ENCODE data around the gene DNAJC8. TPM values are rescaled to one million over a fixed set of nuclear protein-coding genes. Genes with fewer than 3 reads are reported as not detected.

The DNAJC8 gene
- total RNA-seq, result 105 and 120 TPM in 2 replicates

- no peak for DNase-seq (ENCODE audit: low read depth)
- peak within 1 kb of the TSS; percentile 96 for H3K4me3 ChIP-seq (ENCODE audit: low read depth, low read length)
- TF ChIP-seq CTCF (conservative IDR thresholded peaks at IDR 0.05; ENCODE audit: low read depth, low read length), result no peak
Measured at GRCh38 chr1:28232558-28233263, at the start of gene DNAJC8. TSS of gene DNAJC8 (minus strand) at chr1:28233029. CDS start at chr1:28232998, 31 bp downstream.

- no peak for TF ChIP-seq CTCF (conservative IDR thresholded peaks at IDR 0.05; ENCODE audit: low read depth, low read length)
- no peak overlapping the region for H3K4me3 ChIP-seq (ENCODE audit: low read depth, low read length)
- DNase-seq (ENCODE audit: low read depth), result no peak
Measured at GRCh38 chr1:28281608-28282425, 49.0 kb upstream of the DNAJC8 start.

GRCh38 chr1:28280977-28281381 lies 48.1 kb upstream of the DNAJC8 start:
- no peak for TF ChIP-seq CTCF (conservative IDR thresholded peaks at IDR 0.05; ENCODE audit: low read depth, low read length)
- no peak for DNase-seq (ENCODE audit: low read depth)
- no peak overlapping the region for H3K4me3 ChIP-seq (ENCODE audit: low read depth, low read length)

DNA sequence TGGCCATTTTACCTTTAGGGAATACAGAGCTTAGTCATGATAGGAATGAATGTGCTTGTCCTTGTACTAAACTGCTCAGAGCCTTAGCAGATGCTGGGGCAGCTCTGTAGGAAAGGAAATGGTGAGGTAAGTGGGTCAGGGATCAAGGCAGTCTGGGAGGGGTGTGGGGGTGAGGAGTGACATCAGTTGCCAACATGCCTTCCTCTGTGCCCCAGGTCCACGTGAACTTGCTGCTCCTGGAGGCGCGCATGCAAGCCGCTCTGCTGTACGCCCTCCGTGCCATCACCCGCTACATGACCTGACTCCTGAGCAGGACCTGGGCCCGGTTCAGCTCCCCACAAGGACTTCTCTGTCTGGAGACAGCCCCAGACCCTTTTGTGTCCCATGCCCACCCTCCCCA lies 47.7 kb upstream of the DNAJC8 start:
- TF ChIP-seq CTCF (conservative IDR thresholded peaks at IDR 0.05; ENCODE audit: low read depth, low read length), result no peak
- no peak overlapping the region for H3K4me3 ChIP-seq (ENCODE audit: low read depth, low read length)
- DNase-seq (ENCODE audit: low read depth), result no peak

DNA sequence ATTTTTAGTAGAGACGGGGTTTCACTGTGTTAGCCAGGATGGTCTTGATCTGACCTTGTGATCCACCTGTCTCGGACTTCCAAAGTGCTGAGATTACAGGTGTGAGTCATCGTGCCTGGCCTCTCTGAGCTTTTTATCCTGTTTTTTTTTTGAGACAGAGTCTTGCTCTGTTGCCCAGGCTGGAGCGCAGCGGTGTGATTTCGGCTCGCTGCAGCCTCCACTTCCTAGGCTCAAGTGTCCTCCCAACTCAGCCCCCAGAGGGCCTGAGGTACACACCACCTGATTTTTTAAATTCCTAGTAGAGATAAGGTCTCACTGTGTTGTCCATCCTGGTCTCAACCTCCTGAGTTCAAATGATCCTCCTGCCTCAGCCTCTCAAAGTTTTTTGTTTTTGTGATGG lies 46.9 kb upstream of the DNAJC8 start:
- TF ChIP-seq CTCF (conservative IDR thresholded peaks at IDR 0.05; ENCODE audit: low read depth, low read length), result no peak
- no peak for DNase-seq (ENCODE audit: low read depth)
- H3K4me3 ChIP-seq (ENCODE audit: low read depth, low read length), result no peak overlapping the region

GRCh38 chr1:28278763-28279162 lies 45.9 kb upstream of the DNAJC8 start:
- no peak overlapping the region for H3K4me3 ChIP-seq (ENCODE audit: low read depth, low read length)
- no peak for DNase-seq (ENCODE audit: low read depth)
- no peak for TF ChIP-seq CTCF (conservative IDR thresholded peaks at IDR 0.05; ENCODE audit: low read depth, low read length)

Data from epithelial cell of proximal tubule (primary cell).